Kidney epithelial cell (primary cell): ENCODE results near the gene SLC51A. TPM values are rescaled to one million over a fixed set of nuclear protein-coding genes. Genes with fewer than 3 reads are reported as not detected.

ENCODE experiments used
- DNase-seq: peaks from one replicate; pipeline ENCODE4 v3.0.0-alpha.2; 2010; ENCODE audit warnings: low read depth
- H3K27me3 ChIP-seq: 2 replicates; pipeline ENCODE4 v1.6.0; 2011; ENCODE audit warnings: low read length; ENCODE audit not compliant: control insufficient read depth, insufficient read depth
- H3K36me3 ChIP-seq: 2 replicates; pipeline ENCODE4 v1.5.1; 2011; ENCODE audit warnings: low read length; ENCODE audit not compliant: control insufficient read depth, insufficient read depth
- H3K4me3 ChIP-seq: 2 replicates; pipeline ENCODE4 v1.5.1; 2011; ENCODE audit warnings: low read depth, mild to moderate bottlenecking, control low read depth, low read length
- CTCF ChIP-seq: IDR thresholded peaks from 2 replicates; pipeline ENCODE4 v1.5.1; 2011; ENCODE audit warnings: mild to moderate bottlenecking, moderate library complexity, low read length, control low read depth, inconsistent platforms; ENCODE audit not compliant: insufficient read depth, poor library complexity, severe bottlenecking
- total RNA-seq: library from RNA; depleted of rRNA; stranded (reverse); fragments of >200 nt; gene quantifications from 2 replicates; pipeline ENCODE4 v1.2.3, GENCODE V29; 2015

The SLC51A gene
- total RNA-seq, 1 donor from 2014 or later = not detected

GRCh38 chr3:196220587-196220986 is 4.3 kb downstream of the SLC51A start:
- TF ChIP-seq CTCF = no peak
- Histone ChIP-seq H3K27me3 (peaks cover 30% of the 10 kb centered on the region), H3K36me3 (no peaks in the 10 kb centered on the region), H3K4me3 (no peak overlapping the region)
- no peak for DNase-seq

DNA sequence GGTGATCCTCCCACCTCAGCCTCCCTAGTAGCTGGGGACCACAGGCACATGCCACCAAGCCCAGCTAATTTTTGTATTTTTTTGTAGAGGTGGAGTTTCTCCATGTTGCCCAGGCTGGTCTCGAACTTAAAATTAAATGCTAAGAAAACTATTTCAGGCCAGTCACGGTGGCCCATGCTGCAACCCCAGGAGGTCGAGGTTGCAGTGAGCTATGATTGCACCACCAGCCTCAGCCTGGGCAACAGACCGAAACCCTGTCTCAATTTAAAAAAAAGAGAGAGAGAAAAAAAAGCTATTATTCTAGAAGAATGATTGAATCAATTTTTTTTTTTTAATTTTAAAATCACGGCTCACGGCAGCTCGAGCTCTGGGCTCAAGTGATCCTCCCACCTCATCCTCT is 4.7 kb downstream of the SLC51A start:
- no peak for TF ChIP-seq CTCF
- H3K27me3 ChIP-seq = peaks cover 28% of the 10 kb centered on the region
- H3K4me3 ChIP-seq = no peak overlapping the region

DNA sequence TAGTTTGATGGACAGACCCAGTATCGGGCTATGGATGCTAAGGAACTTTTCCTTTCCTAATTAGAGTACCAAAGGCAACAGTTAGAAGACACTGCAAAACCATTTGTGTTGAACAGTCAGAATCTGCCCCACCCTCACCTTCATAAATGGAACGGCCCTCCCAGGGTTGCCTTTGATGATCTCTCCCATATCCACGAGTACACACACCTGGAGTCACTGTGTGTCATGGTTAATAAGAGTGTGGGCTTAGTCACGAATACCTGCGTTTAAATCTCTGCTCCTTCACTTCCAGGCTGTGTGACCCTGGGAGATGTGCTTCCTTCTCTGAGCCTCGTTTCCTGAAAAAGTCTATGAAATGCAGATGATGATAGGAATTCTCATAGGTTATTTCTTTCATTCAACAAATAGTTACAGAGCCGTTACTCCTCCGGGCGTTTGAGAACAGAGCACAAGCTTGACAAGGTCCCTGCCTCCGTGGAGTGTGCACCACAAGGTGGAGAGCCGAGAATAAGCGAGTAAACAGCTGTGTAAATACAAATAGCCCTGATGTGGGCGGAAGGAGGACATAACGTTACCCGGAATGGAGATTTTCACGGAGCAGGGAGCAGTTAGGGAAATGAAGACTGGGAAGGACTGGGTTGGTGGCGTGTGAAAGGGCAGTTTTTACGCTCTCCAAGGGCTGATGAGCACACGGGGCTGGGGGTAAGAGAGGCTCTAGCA is 6.7 kb downstream of the SLC51A start:
- Histone ChIP-seq H3K4me3 (no peak overlapping the region), H3K36me3 (no peaks in the 10 kb centered on the region), H3K27me3 (peaks cover 12% of the 10 kb centered on the region)
- no peak for DNase-seq
- no peak for TF ChIP-seq CTCF

More for the DNA sequence above, 4.7 kb downstream of the SLC51A start:
- H3K36me3 ChIP-seq = no peaks in the 10 kb centered on the region
- DNase-seq = no peak

DNA sequence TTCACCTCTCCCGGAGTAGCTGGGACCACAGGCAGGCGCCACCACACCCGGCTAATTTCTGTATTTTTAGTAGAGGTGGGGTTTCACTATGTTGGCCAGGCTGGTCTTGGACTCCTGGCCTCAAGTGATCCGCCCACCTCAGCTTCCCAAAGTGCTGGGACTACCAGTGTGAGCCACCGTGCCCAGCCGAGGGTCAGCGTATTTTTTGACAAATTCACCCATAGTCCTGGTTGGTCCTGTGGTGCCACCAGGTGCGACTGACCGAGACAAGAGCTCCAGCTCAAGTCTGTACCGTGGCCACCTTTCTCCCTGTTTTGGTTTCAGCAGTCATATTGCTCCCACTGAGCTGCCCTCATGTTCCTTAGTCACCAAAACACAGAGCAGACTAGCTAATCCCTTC is 8.8 kb downstream of the SLC51A start:
- DNase-seq = no peak
- no peaks in the 10 kb centered on the region for H3K36me3 ChIP-seq
- TF ChIP-seq CTCF = no peak
- no peak overlapping the region for H3K4me3 ChIP-seq
- peaks cover 6% of the 10 kb centered on the region for H3K27me3 ChIP-seq

- Histone ChIP-seq H3K27me3 (peaks cover 6% of the 10 kb centered on the region), H3K4me3 (no peak overlapping the region), H3K36me3 (no peaks in the 10 kb centered on the region)
- TF ChIP-seq CTCF = no peak
- no peak for DNase-seq
Observed at GRCh38 chr3:196225763-196226364, 9.5 kb downstream of the SLC51A start.
